ENCODE measurements around the gene PON2. TPM values are rescaled to one million over a fixed set of nuclear protein-coding genes. Genes with fewer than 3 reads are reported as not detected.

Gene PON2
- polyA plus RNA-seq, 1 donor (not counting 4 experiments of a cell fraction or from before 2014, with no cell fraction given) = 98.1 TPM

DNA sequence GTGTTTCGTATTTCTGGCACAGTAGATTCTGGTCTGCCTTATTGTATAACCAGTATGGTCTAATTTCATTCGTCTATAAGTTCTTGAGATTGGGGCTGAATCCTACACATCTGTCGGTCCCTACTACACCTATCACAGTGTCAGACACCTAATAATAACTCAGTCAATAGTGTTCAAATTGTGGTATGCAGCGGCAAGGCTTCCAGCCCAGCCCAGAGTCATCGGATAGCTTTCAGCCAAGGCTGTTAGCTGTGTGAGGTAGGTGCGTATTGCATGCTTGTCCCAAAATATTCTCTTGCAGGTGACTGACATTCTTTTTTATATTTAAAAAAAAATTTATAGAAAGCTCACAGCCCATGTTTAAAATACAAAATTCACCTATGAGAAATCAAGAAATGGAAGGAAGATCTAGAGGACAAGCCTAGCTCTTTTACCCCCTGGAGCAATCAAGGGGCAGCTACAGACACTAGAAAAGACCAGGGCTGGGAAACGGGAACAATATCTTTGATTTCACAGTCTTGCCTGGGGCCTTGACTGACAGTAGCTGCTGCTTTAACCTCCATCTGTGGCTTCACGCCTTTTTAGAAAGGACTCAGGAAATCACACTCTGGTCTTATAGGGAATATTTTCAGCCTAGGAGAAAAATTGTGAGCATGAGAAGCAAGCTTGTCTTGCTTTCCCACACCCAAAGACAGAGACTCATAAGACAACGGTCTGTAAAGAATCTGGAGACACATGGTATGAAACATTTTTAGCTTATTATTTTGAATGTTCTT lies 41.4 kb upstream of the PON2 start:
- no peak overlapping the region for H3K4me3 ChIP-seq (ENCODE audit: control insufficient read depth in 2 of 3, extremely low read depth in 1 of 3, insufficient read depth in 2 of 3, low read depth in 1 of 3, low read length in 3 of 3)
- no peak for TF ChIP-seq CTCF (optimal IDR thresholded peaks at IDR 0.05 in 1 of 3, IDR thresholded peaks at IDR 0.05 in 1 of 3, conservative IDR thresholded peaks at IDR 0.05 in 1 of 3; ENCODE audit: extremely low read depth in 1 of 3, insufficient read depth in 2 of 3, low read length in 3 of 3)
- no peak for TF ChIP-seq EZH2 (IDR thresholded peaks at IDR 0.05; ENCODE audit: low read length)
- H3K9me1 ChIP-seq (ENCODE audit: control insufficient read depth, extremely low read depth, insufficient read depth, low read length) = no peaks in the 10 kb centered on the region
- no peaks in the 10 kb centered on the region for H3K9me3 ChIP-seq (ENCODE audit: control insufficient read depth, low read depth, low read length)
- no peak overlapping the region for H3K4me2 ChIP-seq (ENCODE audit: control insufficient read depth, extremely low read depth, insufficient read depth, low read depth, low read length)
- no peak overlapping the region for H2AFZ ChIP-seq (ENCODE audit: control insufficient read depth, low read length)
- H3K27ac ChIP-seq (ENCODE audit: control insufficient read depth, insufficient read depth, low read length) = no peak overlapping the region
- DNase-seq (ENCODE audit: low read depth, low spot score) (no peak), FAIRE-seq (no peak)
- H3K4me1 ChIP-seq (ENCODE audit: control insufficient read depth, extremely low read depth, insufficient read depth, low read length) = no peaks in the 10 kb centered on the region
- no peak overlapping the region for H3K9ac ChIP-seq (ENCODE audit: control insufficient read depth, extremely low read depth, insufficient read depth, low read length)
- H3K79me2 ChIP-seq (ENCODE audit: control insufficient read depth, insufficient read depth, low read length) = no peaks in the 10 kb centered on the region
- dilution Hi-C loops (cut with MboI; ENCODE audit: extremely low pct_ligation_motif_present, low sequenced_read_pairs) = no loop called here
- H3K36me3 ChIP-seq (ENCODE audit: control insufficient read depth in 2 of 2, extremely low read depth in 1 of 2, insufficient read depth in 2 of 2, low read length in 2 of 2) = no peaks in the 10 kb centered on the region
- no peaks in the 10 kb centered on the region for H4K20me1 ChIP-seq (ENCODE audit: control insufficient read depth, extremely low read depth, insufficient read depth, low read length)
- no peaks in the 10 kb centered on the region for H3K27me3 ChIP-seq (ENCODE audit: control insufficient read depth, extremely low read depth, insufficient read depth, low read length)

- H2AFZ ChIP-seq (ENCODE audit: control insufficient read depth, low read length) = no peak overlapping the region
- H3K27ac ChIP-seq (ENCODE audit: control insufficient read depth, insufficient read depth, low read length) = no peak overlapping the region
- no peaks in the 10 kb centered on the region for H3K9me1 ChIP-seq (ENCODE audit: control insufficient read depth, extremely low read depth, insufficient read depth, low read length)
- DNase-seq (ENCODE audit: low read depth, low spot score) (no peak), FAIRE-seq (no peak)
- dilution Hi-C loops (cut with MboI; ENCODE audit: extremely low pct_ligation_motif_present, low sequenced_read_pairs) = no loop called here
- no peak overlapping the region for H3K4me2 ChIP-seq (ENCODE audit: control insufficient read depth, extremely low read depth, insufficient read depth, low read depth, low read length)
- no peaks in the 10 kb centered on the region for H3K79me2 ChIP-seq (ENCODE audit: control insufficient read depth, insufficient read depth, low read length)
- H4K20me1 ChIP-seq (ENCODE audit: control insufficient read depth, extremely low read depth, insufficient read depth, low read length) = no peaks in the 10 kb centered on the region
- H3K4me1 ChIP-seq (ENCODE audit: control insufficient read depth, extremely low read depth, insufficient read depth, low read length) = no peaks in the 10 kb centered on the region
- no peaks in the 10 kb centered on the region for H3K9me3 ChIP-seq (ENCODE audit: control insufficient read depth, low read depth, low read length)
- H3K36me3 ChIP-seq (ENCODE audit: control insufficient read depth in 2 of 2, extremely low read depth in 1 of 2, insufficient read depth in 2 of 2, low read length in 2 of 2) = no peaks in the 10 kb centered on the region
- H3K4me3 ChIP-seq (ENCODE audit: control insufficient read depth in 2 of 3, extremely low read depth in 1 of 3, insufficient read depth in 2 of 3, low read depth in 1 of 3, low read length in 3 of 3) = no peak overlapping the region
- no peak overlapping the region for H3K9ac ChIP-seq (ENCODE audit: control insufficient read depth, extremely low read depth, insufficient read depth, low read length)
- TF ChIP-seq EZH2 (IDR thresholded peaks at IDR 0.05; ENCODE audit: low read length) = no peak
- no peak for TF ChIP-seq CTCF (optimal IDR thresholded peaks at IDR 0.05 in 1 of 3, IDR thresholded peaks at IDR 0.05 in 1 of 3, conservative IDR thresholded peaks at IDR 0.05 in 1 of 3; ENCODE audit: extremely low read depth in 1 of 3, insufficient read depth in 2 of 3, low read length in 3 of 3)
- H3K27me3 ChIP-seq (ENCODE audit: control insufficient read depth, extremely low read depth, insufficient read depth, low read length) = no peaks in the 10 kb centered on the region
Measured at GRCh38 chr7:95473276-95473985, 38.6 kb upstream of the PON2 start.

All from keratinocyte (primary cell).